ENCODE measurements around the gene DEDD2. TPM values are rescaled to one million over a fixed set of nuclear protein-coding genes. Genes with fewer than 3 reads are reported as not detected.

DEDD2 gene
- total RNA-seq, 2 donors from 2014 or later: 19.2 to 24.8 TPM

- no peaks in the 10 kb centered on the region for H3K27me3 ChIP-seq
- no peak overlapping the region for H3K4me3 ChIP-seq
- H3K9me3 ChIP-seq: no peaks in the 10 kb centered on the region
- no peak for DNase-seq (ENCODE audit: low spot score)
- no peaks in the 10 kb centered on the region for H3K4me1 ChIP-seq
- H3K36me3 ChIP-seq: peaks cover 66% of the 10 kb centered on the region
- no peak for TF ChIP-seq CTCF (IDR thresholded peaks at IDR 0.05)
- H3K27ac ChIP-seq: no peak overlapping the region
These were observed 12.4 kb upstream of the DEDD2 start for GRCh38 chr19:42229855-42230351.

GRCh38 chr19:42229301-42229854 lies 11.9 kb upstream of the DEDD2 start:
- DNase-seq (ENCODE audit: low spot score): no peak
- H3K9me3 ChIP-seq: no peaks in the 10 kb centered on the region
- no peak overlapping the region for H3K4me3 ChIP-seq
- no peaks in the 10 kb centered on the region for H3K27me3 ChIP-seq
- no peak overlapping the region for H3K27ac ChIP-seq
- no peaks in the 10 kb centered on the region for H3K4me1 ChIP-seq
- H3K36me3 ChIP-seq: peaks cover 66% of the 10 kb centered on the region
- no peak for TF ChIP-seq CTCF (IDR thresholded peaks at IDR 0.05)

GRCh38 chr19:42228641-42229040 lies 11.2 kb upstream of the DEDD2 start:
- H3K36me3 ChIP-seq: peaks cover 61% of the 10 kb centered on the region

GRCh38 chr19:42226886-42227285 lies 9.4 kb upstream of the DEDD2 start:
- Histone ChIP-seq H3K36me3 (peaks cover 49% of the 10 kb centered on the region), H3K27me3 (no peaks in the 10 kb centered on the region), H3K4me3 (no peak overlapping the region)

More at GRCh38 chr19:42228641-42229040, 11.2 kb upstream of the DEDD2 start:
- TF ChIP-seq CTCF (IDR thresholded peaks at IDR 0.05): no peak
- Histone ChIP-seq H3K27me3 (no peaks in the 10 kb centered on the region), H3K9me3 (no peaks in the 10 kb centered on the region), H3K4me1 (no peaks in the 10 kb centered on the region), H3K4me3 (no peak overlapping the region), H3K27ac (no peak overlapping the region)
- DNase-seq (ENCODE audit: low spot score): no peak

GRCh38 chr19:42225718-42226292 lies 8.3 kb upstream of the DEDD2 start:
- Histone ChIP-seq H3K27ac (no peak overlapping the region), H3K4me3 (no peak overlapping the region), H3K27me3 (no peaks in the 10 kb centered on the region), H3K4me1 (peaks cover 0 to 16% of the 10 kb centered on the region in 2 donors), H3K36me3 (peaks cover 41% of the 10 kb centered on the region), H3K9me3 (no peaks in the 10 kb centered on the region)
- DNase-seq (ENCODE audit: low spot score): no peak
- TF ChIP-seq CTCF (IDR thresholded peaks at IDR 0.05): no peak

More at GRCh38 chr19:42226886-42227285, 9.4 kb upstream of the DEDD2 start:
- DNase-seq (ENCODE audit: low spot score): no peak
- no peak for TF ChIP-seq CTCF (IDR thresholded peaks at IDR 0.05)
- peaks cover 0 to 5% of the 10 kb centered on the region in 2 donors for H3K4me1 ChIP-seq
- no peak overlapping the region for H3K27ac ChIP-seq
- H3K9me3 ChIP-seq: no peaks in the 10 kb centered on the region
